CMK (cell line): ENCODE measurements around the gene ACAP3.

Source experiments
- DNase-seq: peaks from one replicate; pipeline ENCODE4 v3.0.0-alpha.2; 2010; ENCODE audit warnings: low read depth

Gene ACAP3

DNA sequence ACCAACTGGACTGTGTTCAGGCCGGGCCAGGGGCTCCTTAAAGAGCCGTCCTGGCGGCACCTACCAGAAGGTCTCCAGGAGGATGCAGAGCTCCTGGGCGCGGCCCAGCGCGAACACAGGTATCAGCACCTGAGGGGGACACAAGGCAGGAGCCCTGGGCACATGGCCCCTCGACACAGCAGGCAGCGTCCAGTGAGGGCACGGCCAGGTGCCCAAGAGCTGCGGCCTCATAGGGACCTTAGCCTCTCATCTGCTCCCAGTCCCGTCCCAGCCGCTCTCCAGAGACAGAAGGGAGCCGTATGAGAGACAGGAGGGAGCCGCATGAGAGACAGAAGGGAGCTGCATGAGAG, 6.5 kb upstream of the ACAP3 start:
- no peak for DNase-seq

GRCh38 chr1:1313500-1314236, 5.9 kb upstream of the ACAP3 start:
- no peak for DNase-seq

GRCh38 chr1:1312450-1313314, 5.0 kb upstream of the ACAP3 start:
- DNase-seq, result no peak

GRCh38 chr1:1311107-1312104, 3.7 kb upstream of the ACAP3 start:
- DNase-seq, result no peak

- DNase-seq, result no peak
Measured at GRCh38 chr1:1310476-1311053, 2.8 kb upstream of the ACAP3 start.

- DNase-seq, result no peak
Measured at GRCh38 chr1:1310109-1310385, 2.3 kb upstream of the ACAP3 start.

DNA sequence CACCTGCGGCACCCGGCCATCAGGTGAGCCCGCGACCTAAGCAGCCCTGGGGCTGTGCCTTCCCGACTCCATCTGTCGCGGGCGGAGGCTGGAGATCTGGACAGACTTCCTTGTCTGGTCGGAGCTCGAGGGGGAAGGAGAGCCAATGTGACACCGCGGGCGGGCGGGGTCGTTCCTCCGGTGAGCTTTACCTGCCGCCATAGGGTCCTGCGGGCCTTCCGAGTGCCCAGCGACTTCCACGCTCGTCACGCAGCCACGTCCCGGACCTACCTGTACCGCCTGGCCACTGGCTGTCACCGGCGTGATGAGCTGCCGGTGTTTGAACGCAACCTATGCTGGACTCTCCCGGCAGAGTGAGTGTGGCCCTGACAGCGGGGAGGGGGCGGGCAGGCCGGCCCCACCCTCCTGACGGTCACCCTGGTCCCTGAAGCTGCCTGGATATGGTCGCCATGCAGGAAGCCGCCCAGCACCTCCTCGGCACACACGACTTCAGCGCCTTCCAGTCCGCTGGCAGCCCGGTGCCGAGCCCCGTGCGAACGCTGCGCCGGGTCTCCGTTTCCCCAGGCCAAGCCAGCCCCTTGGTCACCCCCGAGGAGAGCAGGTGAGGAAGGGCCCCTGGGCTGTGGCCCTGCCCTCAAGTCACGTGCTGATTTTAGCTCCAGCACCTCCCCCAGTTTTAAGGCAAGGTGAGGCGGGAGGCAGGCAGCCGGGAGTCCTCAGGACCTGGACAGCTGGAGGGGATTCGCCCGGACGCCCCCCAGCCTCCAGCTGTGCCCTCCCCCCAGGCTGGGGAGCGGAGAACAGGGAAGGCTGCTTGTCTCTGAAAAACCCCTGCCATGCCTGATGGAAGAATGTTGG, 1.8 kb upstream of the ACAP3 start:
- no peak for DNase-seq

- DNase-seq, result no peak
Measured at GRCh38 chr1:1308756-1309250, 1.1 kb upstream of the ACAP3 start.

GRCh38 chr1:1307261-1307922, 338 bp downstream of the ACAP3 start:
- DNase-seq, result no peak

GRCh38 chr1:1306661-1307260, 969 bp downstream of the ACAP3 start:
- DNase-seq, result no peak

GRCh38 chr1:1306070-1306660, 1.6 kb downstream of the ACAP3 start:
- no peak for DNase-seq

DNA sequence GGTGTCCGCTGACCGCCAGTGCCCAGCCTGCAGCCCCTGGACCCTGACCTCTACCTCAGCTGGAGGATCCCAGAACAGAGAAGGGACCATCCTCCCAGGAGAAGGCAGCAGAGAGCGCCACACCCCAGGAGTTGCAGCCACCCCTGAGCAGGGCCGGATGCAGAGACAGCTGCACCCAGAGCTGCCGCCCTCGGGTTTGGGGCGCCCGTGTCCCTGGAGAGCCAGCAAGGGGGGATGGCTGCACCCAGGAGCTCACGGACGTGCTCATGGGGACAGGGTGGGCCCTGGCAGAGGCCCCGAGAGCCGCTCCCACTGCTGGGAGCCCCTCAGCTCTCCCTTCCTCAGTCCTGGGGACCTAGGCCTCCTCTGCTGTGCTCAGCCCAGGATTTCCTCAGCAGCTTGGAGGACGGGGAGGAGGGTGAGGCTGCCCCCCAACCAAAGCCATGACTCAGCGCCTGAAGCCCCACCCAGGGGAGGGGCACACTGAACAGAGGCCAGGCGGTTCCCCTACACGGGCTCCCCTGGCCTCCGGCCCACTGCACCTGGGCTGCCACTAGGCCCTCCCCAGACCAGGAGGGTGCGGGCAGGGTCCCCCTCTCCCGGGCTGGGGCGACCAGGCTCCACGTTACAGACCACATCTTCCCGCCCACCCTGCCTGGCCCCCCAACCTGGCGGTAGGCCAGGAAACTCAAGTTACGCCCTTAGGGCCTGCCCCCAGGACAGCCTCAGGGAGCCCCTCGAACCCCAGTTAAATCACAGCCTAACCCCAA, 2.2 kb downstream of the ACAP3 start:
- DNase-seq, result no peak

GRCh38 chr1:1304331-1305299, 3.1 kb downstream of the ACAP3 start:
- no peak for DNase-seq

DNA sequence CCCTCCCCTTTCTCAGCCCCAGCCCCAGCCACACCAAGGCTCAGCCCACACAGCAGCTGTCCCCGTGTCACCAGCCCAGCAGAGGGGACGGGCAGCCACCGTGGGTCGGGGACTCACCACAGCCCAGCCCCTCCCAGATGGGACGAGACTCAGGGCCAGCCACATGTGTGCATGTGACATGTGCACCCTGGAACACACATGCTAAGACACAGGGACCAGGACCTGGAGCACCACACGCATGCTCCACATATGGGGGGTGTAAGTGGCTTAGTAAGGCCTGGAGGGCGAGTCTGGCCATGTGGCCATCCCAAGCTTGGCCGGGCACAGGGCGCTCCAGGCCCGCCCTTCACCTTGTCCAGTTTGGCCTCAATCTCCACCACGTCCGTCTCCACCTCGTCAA, 4.0 kb downstream of the ACAP3 start:
- no peak for DNase-seq

GRCh38 chr1:1302951-1303509, 4.7 kb downstream of the ACAP3 start:
- DNase-seq, result no peak

GRCh38 chr1:1302006-1302430, 5.7 kb downstream of the ACAP3 start:
- no peak for DNase-seq

GRCh38 chr1:1300352-1300739, 7.4 kb downstream of the ACAP3 start:
- no peak for DNase-seq
